GM12891 (cell line): ENCODE results near the gene FBXO24.
"Not testable (repeated sequence)": the region's sequence is repeated elsewhere in the genome, so short reads cannot be mapped to it uniquely, and the experiment has no call there.

Experiments used
- DNase-seq: peaks from one replicate; pipeline ENCODE4 v3.0.0; 2011; ENCODE audit warnings: low spot score; ENCODE audit not compliant: insufficient read length
- FAIRE-seq: peaks from 2 replicates; lab custom pipeline; 2011; peaks lifted over from hg19 to GRCh38; lab: Jason Lieb, UNC
- PAX5 ChIP-seq: IDR thresholded peaks from 2 replicates; pipeline ENCODE4 v1.6.1; 2011; ENCODE audit warnings: low read length, moderate library complexity, mild to moderate bottlenecking; ENCODE audit not compliant: insufficient read depth, severe bottlenecking
- POLR2A ChIP-seq: IDR thresholded peaks from 2 replicates; pipeline ENCODE4 v1.6.1; 2011; ENCODE audit warnings: low read depth, low read length, control low read depth
- POLR2AphosphoS5 ChIP-seq: IDR thresholded peaks from 2 replicates; pipeline ENCODE4 v1.6.1; 2011; ENCODE audit warnings: low read depth, low read length, control low read depth
- POU2F2 ChIP-seq: IDR thresholded peaks from 2 replicates; pipeline ENCODE4 v1.6.1; 2011; ENCODE audit warnings: low read depth, mild to moderate bottlenecking, control low read depth, low read length, moderate library complexity
- SPI1 ChIP-seq: IDR thresholded peaks from 2 replicates; pipeline ENCODE4 v1.6.1; 2011; ENCODE audit warnings: low read depth, low read length, control low read depth
- TAF1 ChIP-seq: IDR thresholded peaks from 2 replicates; pipeline ENCODE4 v1.6.1; 2011; ENCODE audit warnings: low read depth, low read length, control low read depth

The FBXO24 gene

GRCh38 chr7:100545360-100546128 is 40.6 kb upstream of the FBXO24 start:
- FAIRE-seq (peak; percentile 84), DNase-seq (no peak)
- TF ChIP-seq SPI1 (peak; percentile 75), PAX5 (no peak), POU2F2 (no peak), POLR2A (peak; percentile 57; the same call in 1 of the 2 replicates), POLR2AphosphoS5 (peak; percentile 40; the same call in 1 of the 2 replicates), TAF1 (peak; percentile 23; the same call in 1 of the 2 replicates)

DNA sequence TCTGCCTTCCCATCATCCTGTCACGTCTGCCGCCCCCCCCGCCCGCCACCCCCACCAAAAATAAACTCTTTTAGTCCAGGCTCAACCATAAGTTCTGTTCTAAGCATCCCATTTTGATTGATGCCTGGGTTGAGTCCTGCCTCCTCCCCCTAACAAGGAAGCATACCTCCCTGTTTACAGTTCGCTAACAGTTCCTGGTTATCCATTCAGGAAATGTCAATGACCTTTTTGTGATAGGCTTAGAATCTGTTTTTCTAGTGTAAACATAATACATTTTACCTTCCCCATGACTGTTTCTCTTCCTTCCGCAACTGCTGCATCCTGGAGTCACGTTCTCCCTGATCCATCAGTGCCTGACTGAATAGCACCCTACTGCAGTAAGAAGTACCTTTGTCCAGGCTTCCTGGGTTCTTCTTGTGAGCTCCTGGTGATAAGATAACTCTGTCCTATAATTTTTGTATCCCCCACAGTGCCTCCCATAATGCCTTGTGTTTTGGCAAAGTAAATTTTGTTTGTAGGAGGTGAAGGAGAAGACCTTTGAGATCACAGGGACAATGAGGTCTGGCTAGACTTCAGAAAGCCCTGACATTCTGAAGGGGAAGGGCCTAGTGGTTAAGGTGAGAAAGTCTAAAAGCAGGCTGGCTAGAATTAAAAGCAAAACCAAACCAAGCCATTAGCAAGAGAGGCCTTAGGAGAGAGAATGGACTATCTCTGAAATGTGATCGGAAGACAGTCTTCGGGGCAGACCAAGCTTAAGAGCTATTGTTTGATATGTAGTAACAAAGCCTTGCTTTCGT is 39.8 kb upstream of the FBXO24 start:
- FAIRE-seq (peak; percentile 5), DNase-seq (no peak)
- TF ChIP-seq TAF1 (no peak), POLR2A (no peak), PAX5 (no peak), POLR2AphosphoS5 (no peak), POU2F2 (no peak), SPI1 (no peak)

DNA sequence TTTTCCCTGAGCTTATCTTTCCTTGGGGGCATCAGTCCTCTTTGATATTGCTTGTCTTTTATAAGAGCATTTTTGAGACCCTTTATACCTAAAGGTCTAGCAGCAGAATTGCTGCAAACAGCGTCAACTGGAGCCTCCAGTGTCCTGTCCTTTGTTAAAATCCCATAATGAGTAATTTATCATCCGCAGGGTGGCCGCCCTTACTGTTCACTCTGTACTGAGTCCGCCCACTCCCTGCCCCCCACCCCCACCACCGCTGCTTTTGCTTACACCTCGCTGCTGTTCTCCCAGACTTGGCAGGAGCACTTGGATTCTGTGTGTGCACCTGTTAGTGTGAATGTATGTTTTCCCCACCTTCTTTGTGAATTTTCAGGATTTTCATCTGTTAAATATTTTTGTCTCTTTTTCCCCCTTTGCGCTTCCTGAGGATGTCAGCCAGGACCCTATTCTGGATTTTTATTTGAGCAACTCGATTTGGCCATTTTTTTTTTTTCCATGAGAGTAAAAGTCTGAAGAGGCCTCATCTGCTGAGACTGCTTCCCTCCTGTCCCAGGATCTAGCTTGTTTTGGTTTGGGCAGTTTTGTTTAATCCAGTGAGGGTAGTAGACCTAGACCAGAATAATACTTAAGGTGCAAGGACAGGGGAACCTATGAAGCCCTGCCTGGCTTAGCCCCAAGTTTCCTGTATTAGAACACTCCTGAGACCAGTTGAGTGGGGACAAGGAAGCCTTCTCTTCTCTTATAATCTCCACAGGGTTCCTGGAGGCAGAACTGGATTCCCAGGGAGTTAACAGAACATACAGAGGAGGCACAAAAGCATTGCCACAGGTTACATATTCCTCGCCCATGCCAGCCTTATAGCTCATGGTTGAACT is 39.0 kb upstream of the FBXO24 start:
- FAIRE-seq (no peak), DNase-seq (no peak)
- no peak for TF ChIP-seq POU2F2
- no peak for TF ChIP-seq PAX5
- no peak for TF ChIP-seq TAF1
- TF ChIP-seq POLR2A: no peak
- no peak for TF ChIP-seq POLR2AphosphoS5
- no peak for TF ChIP-seq SPI1

DNA sequence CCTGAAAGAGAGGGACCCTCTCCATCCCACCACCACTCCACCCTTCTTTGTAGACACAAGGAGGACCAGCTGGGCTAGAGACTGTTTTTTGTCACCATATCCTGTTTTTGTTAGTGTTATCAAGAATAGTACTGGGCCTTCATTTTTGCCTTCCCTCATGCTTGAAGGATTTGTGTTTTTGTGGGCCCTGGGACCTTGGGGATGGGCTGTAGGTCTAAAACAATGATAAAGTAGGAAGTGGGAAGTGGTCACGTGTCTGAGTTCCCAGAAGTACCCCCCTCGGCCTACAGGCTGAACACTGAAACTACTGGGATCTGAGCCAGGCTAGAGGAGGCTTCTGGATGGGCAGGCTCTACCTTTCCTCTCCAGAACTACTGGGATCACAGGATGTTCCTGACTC is 38.3 kb upstream of the FBXO24 start:
- FAIRE-seq (no peak), DNase-seq (no peak)
- TF ChIP-seq POLR2AphosphoS5: no peak
- peak; percentile 63 for TF ChIP-seq SPI1

GRCh38 chr7:100548446-100548845 is 37.7 kb upstream of the FBXO24 start:
- not testable (repeated sequence) for DNase-seq, FAIRE-seq

GRCh38 chr7:100552532-100552931 is 33.6 kb upstream of the FBXO24 start:
- FAIRE-seq (no peak), DNase-seq (no peak)
- TF ChIP-seq POU2F2 (no peak), PAX5 (no peak), SPI1 (no peak), TAF1 (no peak), POLR2A (no peak), POLR2AphosphoS5 (no peak)

DNA sequence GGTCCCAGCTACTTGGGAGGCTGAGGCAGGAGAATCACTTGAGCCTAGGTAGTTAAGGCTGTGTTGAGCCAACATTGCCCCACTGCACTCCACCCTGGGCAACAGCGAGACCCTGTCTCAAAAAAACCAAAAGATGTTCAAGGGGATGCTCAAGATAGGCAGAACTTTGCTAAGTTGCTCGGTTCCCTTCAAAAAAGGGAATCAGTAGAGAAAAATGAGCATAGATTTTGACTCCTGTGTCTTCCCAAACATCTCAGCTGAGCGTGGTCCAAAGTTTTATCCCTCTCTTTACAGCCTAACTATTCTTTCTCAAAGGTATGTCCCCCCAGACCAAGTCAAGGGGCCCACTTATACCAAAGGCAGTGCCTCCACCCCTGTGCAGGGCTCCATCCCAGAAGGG is 33.1 kb upstream of the FBXO24 start:
- FAIRE-seq (no peak), DNase-seq (no peak)
- TF ChIP-seq TAF1 (no peak), PAX5 (no peak), POLR2A (no peak), POU2F2 (no peak), SPI1 (no peak), POLR2AphosphoS5 (no peak)

DNA sequence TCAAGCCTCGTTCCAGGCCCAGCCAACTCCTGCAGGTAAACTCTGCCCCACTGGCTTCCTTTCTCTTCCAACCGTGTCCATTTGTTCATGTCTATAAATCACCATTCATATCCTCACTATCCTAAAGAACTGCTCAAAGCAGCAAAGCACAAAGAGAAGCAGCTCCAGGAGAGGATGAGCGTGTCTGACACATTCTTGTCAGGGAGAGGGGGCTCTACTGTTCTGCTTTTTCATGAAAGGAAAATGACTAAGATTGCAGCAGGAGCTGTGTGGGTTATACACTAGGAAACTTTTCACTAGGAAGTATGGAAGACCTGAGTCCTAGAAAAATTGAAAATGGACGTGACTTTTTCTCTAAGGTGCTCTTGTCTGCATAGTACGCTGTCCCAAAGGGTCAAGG is 30.4 kb upstream of the FBXO24 start:
- FAIRE-seq (no peak), DNase-seq (no peak)
- TF ChIP-seq POU2F2 (no peak), POLR2A (no peak), SPI1 (no peak), POLR2AphosphoS5 (no peak), TAF1 (no peak), PAX5 (no peak)

GRCh38 chr7:100556541-100556940 is 29.6 kb upstream of the FBXO24 start:
- no peak for DNase-seq
- no peak for FAIRE-seq
- TF ChIP-seq PAX5 (no peak), TAF1 (no peak), POLR2A (no peak), POLR2AphosphoS5 (no peak), SPI1 (no peak), POU2F2 (no peak)
